DMS53 treated with DMSO at 0.1 percent for 48 hours (cell line): ENCODE results near the gene GCA.

ENCODE experiments used
- DNase-seq: peaks from one replicate; lab custom pipeline; 2025; ENCODE audit not compliant: unreplicated experiment; lab: John Stamatoyannopoulos, UW

Gene GCA

GRCh38 chr2:162343824-162344616 lies at the start of gene GCA:
GCA (plus strand) TSS chr2:162344132; CDS start chr2:162344249, 117 bp downstream.
- peak; percentile 99 for DNase-seq

- DNase-seq = no peak
These were observed 48.9 kb upstream of the GCA start for GRCh38 chr2:162295009-162295408.

- DNase-seq = peak; percentile 73
These were observed 45.9 kb upstream of the GCA start for GRCh38 chr2:162297925-162298552.

GRCh38 chr2:162298669-162299335 lies 45.1 kb upstream of the GCA start:
- no peak for DNase-seq

GRCh38 chr2:162300266-162300665 lies 43.7 kb upstream of the GCA start:
- DNase-seq = no peak

DNA sequence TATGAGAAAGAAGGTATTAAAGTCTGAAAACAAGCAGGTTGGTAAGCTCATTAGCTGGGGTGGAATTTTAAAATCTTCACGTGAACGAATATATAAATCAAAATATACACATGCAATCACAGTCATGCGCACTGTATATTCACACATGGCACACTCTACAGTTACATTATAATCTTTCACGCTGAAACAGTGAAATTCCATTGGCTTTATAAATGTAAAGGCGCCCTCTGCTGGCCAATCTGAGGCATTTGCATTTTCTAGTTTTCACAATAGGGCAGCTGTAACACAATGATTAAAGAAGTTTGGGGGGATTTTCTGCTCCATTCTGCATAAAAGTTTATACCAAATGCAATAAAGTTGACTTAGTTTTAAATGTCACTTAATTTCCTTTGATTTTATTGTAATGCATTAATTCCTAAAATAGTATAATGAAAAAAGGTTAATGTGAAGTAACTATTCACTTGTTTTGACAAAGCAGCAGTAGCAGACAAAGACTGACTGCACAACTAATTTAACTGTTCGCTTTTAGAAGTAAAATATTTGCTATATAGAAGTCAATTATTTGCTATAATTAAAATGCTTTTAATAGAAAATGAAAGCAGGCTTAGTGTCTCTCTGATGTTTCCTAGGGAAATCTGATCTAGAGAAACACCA lies 42.7 kb upstream of the GCA start:
- peak; percentile 86 for DNase-seq

GRCh38 chr2:162301877-162302276 lies 42.1 kb upstream of the GCA start:
- DNase-seq = no peak

DNA sequence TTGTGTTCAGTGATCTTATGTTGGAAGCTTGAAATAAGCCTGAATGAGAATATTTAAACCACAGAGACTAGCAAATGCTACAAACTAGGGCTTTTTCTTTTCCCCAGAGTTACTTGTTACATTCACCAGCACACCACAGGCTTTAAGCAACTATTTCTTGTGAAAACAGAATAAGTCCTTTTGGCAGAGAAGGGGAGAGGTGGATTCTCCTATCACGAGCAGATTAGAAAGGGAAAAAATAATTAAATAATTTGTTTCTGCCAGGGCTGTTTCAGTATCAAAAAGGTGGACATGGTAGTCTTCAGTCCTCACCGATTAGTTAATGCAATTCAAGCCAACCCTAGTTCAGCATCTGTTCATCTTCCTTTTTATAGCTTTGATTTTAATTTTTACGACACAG lies 38.0 kb upstream of the GCA start:
- DNase-seq = no peak

DNA sequence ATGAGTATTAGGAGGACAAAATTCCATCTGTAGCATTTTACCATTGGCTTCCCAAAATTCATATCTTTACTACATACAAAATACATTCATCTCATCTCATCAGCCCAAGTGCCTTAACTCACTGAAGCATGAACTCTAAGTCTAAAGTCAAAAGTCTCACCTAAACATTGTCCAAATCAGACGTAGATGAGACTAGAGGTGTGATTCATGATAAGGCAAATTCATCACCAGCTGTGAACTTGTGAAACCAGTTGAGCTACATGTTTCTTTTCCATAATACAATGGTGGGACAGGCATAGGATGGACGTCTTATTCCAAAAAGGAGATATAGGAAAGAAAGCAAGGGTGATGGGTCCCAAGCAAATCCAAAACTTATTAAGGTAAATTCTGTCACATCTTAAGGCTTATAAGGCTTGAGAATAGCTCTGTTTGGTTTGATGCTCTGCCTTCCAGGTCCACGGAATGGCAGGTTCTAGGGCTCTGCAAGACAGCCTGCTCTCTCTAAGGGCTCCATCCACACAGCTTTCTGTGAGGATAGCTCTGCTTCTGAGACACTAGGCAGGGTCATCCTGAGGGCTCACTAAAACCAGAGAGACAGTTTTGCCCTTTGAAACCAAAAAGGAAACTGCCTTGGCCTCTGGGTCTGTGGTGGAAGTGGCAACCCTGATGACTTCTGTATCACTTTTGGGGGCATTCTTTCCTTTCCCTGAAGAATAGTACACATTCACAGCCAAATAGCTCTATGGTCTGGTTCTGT lies 35.0 kb upstream of the GCA start:
- DNase-seq = no peak

DNA sequence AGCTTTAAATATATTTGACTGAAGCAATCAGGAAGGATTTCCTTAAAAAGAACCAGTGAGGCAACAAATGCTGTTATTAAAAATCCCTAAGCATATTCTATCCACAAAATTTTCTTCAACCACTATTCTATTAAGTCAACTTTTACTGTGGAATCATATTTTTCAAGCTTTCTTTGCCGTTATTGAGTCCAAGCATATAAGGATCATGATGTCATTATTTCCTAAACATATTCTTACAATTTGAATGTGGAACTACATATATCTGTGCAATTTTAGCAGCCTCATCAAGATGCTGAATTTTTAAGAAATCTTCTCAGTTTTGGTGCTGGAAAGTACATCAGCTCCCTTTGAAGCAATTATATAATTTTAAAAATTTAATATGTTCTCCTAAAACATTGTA lies 31.1 kb upstream of the GCA start:
- no peak for DNase-seq

DNA sequence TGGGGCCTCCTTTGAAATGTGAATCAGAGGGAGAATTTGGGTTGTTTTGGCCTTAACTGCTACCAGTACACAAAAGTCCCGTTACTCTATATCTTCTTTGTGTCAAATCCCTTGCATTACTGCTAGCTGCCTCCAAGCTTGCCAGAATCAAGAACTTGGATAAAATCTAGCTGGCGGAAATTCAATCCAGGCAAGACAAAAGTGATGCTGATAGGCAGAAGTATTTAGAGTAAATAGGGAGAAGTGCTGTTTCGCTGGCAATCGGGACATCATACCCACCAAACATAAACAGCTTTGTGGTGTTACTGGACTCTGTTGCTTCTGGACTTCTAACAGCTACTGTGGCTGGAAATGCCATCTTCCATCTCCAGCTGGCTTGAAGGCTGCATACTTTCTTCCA lies 28.0 kb upstream of the GCA start:
- DNase-seq = no peak

GRCh38 chr2:162316590-162316989 lies 27.3 kb upstream of the GCA start:
- no peak for DNase-seq

DNA sequence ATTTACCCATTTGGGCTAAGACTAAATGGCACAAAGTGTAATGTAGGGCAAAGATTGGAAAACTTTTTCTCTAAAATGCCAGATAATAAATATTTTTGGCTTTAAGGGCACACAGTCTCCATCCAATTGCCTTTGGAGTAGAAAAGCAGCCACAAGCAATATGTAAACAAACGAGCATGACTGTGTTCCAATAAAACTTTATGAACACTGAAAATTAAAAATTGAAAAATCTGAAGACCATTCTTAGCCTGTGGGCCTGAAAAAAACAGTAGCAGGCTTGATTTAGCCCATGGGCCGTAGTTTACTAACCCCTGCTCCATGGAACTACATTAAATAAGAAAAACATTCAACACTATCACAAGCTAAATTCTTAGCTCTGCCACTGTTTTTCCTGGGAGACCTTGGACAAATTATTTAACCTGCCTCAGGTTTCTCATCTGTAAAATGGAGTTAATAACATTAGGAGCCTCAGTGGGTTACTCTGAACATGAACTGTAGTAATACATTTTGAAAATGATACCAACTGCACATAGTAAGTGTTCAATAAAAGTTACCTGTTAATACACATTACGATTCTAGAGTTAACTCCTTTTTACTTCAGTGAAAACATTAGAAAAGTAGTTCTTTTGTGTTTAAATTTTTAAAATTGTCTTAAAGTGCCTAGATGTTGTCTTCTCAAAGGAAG lies 26.7 kb upstream of the GCA start:
- no peak for DNase-seq

- DNase-seq = peak; percentile 70
These were observed 26.0 kb upstream of the GCA start for GRCh38 chr2:162317861-162318327.

- peak; percentile 94 for DNase-seq
These were observed 25.4 kb upstream of the GCA start, which contains the start of gene IFIH1 for GRCh38 chr2:162318328-162319180. IFIH1 (minus strand) TSS chr2:162318684; CDS start chr2:162318307, 377 bp downstream.

DNA sequence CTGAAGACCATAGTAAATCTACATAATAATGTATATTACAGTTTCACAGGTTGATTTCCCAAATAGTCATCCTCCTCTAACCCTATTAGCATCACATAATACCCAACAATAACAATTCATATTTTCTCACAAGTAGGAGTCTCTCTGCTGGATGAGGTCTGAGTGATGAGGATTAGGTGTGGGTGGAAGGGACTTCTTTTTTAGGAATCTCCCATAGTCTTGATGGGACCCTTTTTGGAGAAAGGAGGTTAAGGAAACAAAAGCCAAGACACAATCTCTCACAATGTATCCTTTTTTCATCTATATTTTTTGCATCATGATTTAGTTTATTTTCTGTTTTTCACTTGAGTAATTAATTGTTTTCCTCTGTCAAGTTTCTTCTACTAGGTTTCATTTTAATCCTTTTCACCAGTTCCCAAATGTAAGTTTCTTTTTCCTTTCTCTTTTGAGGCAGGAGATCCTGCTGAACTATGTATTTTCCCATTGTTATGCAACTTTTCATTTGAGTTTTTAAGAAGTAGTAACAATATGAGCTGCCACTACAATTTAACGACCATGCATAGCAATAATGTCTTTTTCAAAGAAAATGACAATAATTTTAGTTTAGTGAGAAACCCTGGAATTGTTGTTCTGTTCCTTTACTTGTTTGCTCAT lies 22.9 kb upstream of the GCA start:
- no peak for DNase-seq

DNA sequence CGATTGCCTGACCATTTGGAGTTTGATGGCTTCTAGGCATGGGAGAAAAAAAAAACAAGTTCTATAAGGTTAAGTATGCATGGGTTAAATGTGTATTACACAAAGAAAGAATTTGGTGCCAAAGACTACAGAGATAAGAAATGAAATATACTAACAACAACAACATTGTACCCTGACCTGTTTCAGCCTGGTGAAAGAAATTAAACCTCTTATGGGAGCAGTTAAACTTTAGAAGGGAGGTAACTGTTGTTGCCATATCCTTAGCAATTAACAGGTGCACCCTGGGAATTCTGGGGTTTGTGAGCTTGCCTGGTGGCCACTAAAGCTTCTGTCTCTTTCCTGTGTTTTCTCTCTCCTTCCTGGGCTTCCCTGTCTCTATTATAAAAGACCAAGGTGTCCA lies 19.0 kb upstream of the GCA start:
- DNase-seq = no peak

- DNase-seq = no peak
These were observed 16.7 kb upstream of the GCA start for GRCh38 chr2:162327134-162327769.
